Caco-2 (cell line): ENCODE data around the gene NFKB1. TPM values are rescaled to one million over a fixed set of nuclear protein-coding genes. Genes with fewer than 3 reads are reported as not detected.

Source experiments
- BruUV-seq: library from RNA; stranded (reverse); fragments of 400-500 nt; replicated peaks from 2 replicates; lab custom pipeline; 2021; lab: Mats Ljungman, UMichigan
- CTCF ChIA-PET: fragments of 300-600 bp; sonication (Branson Sonifier 250); formaldehyde crosslinking; loops from one replicate; lab custom pipeline; 2022; ENCODE audit warnings: antibody characterized with exemption; lab: Charles Lee
- POLR2A ChIA-PET: fragments of 300-600 bp; sonication (Branson Sonifier 250); formaldehyde crosslinking; loops from one replicate; lab custom pipeline; 2022; ENCODE audit warnings: antibody characterized with exemption; lab: Charles Lee
- DNase-seq, 2 experiments: peaks; one replicate each; pipeline versions ENCODE4 v3.0.0 to v3.0.0-alpha.2; 2020 to 2022
- H3K27me3 ChIP-seq: replicated peaks from 2 replicates; pipeline ENCODE4 v1.6.0; 2011; ENCODE audit warnings: low read length; ENCODE audit not compliant: control insufficient read depth, insufficient read depth
- H3K36me3 ChIP-seq: 2 replicates; pipeline ENCODE4 v1.5.1; 2011; ENCODE audit warnings: low read length; ENCODE audit not compliant: control insufficient read depth, insufficient read depth
- H3K4me1 ChIP-seq: fragments of 250-450 bp; sonication (Bioruptor Pico); 2 replicates; pipeline ENCODE4 v1.5.1; 2020; ENCODE audit warnings: mild to moderate bottlenecking
- H3K4me3 ChIP-seq: 2 replicates; pipeline ENCODE4 v1.5.1; 2011; ENCODE audit warnings: low read depth, mild to moderate bottlenecking, control low read depth, low read length
- H3K9me3 ChIP-seq: fragments of 250-450 bp; sonication (Bioruptor Pico); 2 replicates; pipeline ENCODE4 v1.5.1; 2020; ENCODE audit warnings: mild to moderate bottlenecking, moderate library complexity
- H3K27ac Mint-ChIP-seq: one replicate; pipeline ENCODE4 v1.8.0; 2022; ENCODE audit warnings: mixed read lengths; ENCODE audit not compliant: unreplicated experiment
- H3K27me3 Mint-ChIP-seq: one replicate; pipeline ENCODE4 v1.8.0; 2022; ENCODE audit warnings: mixed read lengths; ENCODE audit not compliant: insufficient read depth, unreplicated experiment
- H3K36me3 Mint-ChIP-seq: one replicate; pipeline ENCODE4 v1.8.0; 2022; ENCODE audit warnings: mild to moderate bottlenecking, mixed read lengths; ENCODE audit not compliant: insufficient read depth, unreplicated experiment
- H3K4me1 Mint-ChIP-seq: one replicate; pipeline ENCODE4 v1.8.0; 2022; ENCODE audit warnings: low read depth, mixed read lengths; ENCODE audit not compliant: unreplicated experiment
- H3K4me3 Mint-ChIP-seq: one replicate; pipeline ENCODE4 v1.8.0; 2022; ENCODE audit warnings: mild to moderate bottlenecking, moderate library complexity, mixed read lengths; ENCODE audit not compliant: unreplicated experiment
- H3K9me3 Mint-ChIP-seq: one replicate; pipeline ENCODE4 v1.8.0; 2022; ENCODE audit warnings: mixed read lengths; ENCODE audit not compliant: unreplicated experiment
- CTCF ChIP-seq, 2 experiments: fragments of 200-600 bp in 1 of 2; IDR thresholded peaks; 1 replicate in 1 of 2; 2 replicates in 1 of 2; pipeline versions ENCODE4 v1.5.1 to v1.8.0; 2011 to 2022; ENCODE audit warnings: antibody characterized with exemption in 1 of 2, control low read depth in 1 of 2, inconsistent platforms in 1 of 2, low read depth in 1 of 2, low read length in 1 of 2, mild to moderate bottlenecking in 1 of 2, moderate library complexity in 1 of 2; ENCODE audit not compliant: insufficient read depth in 1 of 2, severe bottlenecking in 1 of 2, unreplicated experiment in 1 of 2
- intact Hi-C: fragments of 100-400 bp; cut with micrococcal nuclease; formaldehyde crosslinking; loops from one replicate; pipeline ENCODE4 v1.10.0; 2022; ENCODE audit not compliant: unreplicated experiment
- total RNA-seq: library from RNA; stranded (reverse); gene quantifications from 2 replicates; pipeline ENCODE4 v1.2.3, GENCODE V29; 2022

The NFKB1 gene
- total RNA-seq, 1 experiment from 2014 or later, result 33.0 TPM

GRCh38 chr4:102596532-102596931 lies 95.4 kb downstream of the NFKB1 start:
- TF ChIP-seq CTCF (IDR thresholded peaks at IDR 0.05; ENCODE audit: insufficient read depth in 1 of 2, low read depth in 1 of 2, low read length in 1 of 2, severe bottlenecking in 1 of 2, unreplicated experiment in 1 of 2), result no peak
- POLR2A ChIA-PET, result no interaction called here
- CTCF ChIA-PET, result no interaction called here
- DNase-seq, result no peak
- no peaks in the 10 kb centered on the region for H3K27me3 Mint-ChIP-seq
- H3K4me1 ChIP-seq, result no peaks in the 10 kb centered on the region
- BruUV-seq, result no TSS peak
- no peaks in the 10 kb centered on the region; the same call in 1 of the 2 replicates for H3K36me3 ChIP-seq
- no peaks in the 10 kb centered on the region for H3K27me3 ChIP-seq
- intact Hi-C loops, result no loop called here
- H3K4me3 ChIP-seq, result no peak overlapping the region
- no peak overlapping the region for H3K4me3 Mint-ChIP-seq
- no peaks in the 10 kb centered on the region for H3K4me1 Mint-ChIP-seq
- H3K9me3 Mint-ChIP-seq, result no peaks in the 10 kb centered on the region
- H3K36me3 Mint-ChIP-seq, result peaks cover 50% of the 10 kb centered on the region
- H3K9me3 ChIP-seq, result no peaks in the 10 kb centered on the region
- no peak overlapping the region for H3K27ac Mint-ChIP-seq

- Histone ChIP-seq H3K36me3 (no peaks in the 10 kb centered on the region; the same call in 1 of the 2 replicates), H3K4me3 (no peak overlapping the region), H3K27me3 (no peaks in the 10 kb centered on the region), H3K4me1 (no peaks in the 10 kb centered on the region), H3K9me3 (no peaks in the 10 kb centered on the region)
- Mint-ChIP-seq H3K4me3 (no peak overlapping the region), H3K4me1 (no peaks in the 10 kb centered on the region), H3K9me3 (no peaks in the 10 kb centered on the region), H3K27me3 (no peaks in the 10 kb centered on the region), H3K27ac (no peak overlapping the region), H3K36me3 (peaks cover 50% of the 10 kb centered on the region)
- no peak for DNase-seq
- no peak for TF ChIP-seq CTCF (IDR thresholded peaks at IDR 0.05; ENCODE audit: insufficient read depth in 1 of 2, low read depth in 1 of 2, low read length in 1 of 2, severe bottlenecking in 1 of 2, unreplicated experiment in 1 of 2)
- intact Hi-C loops, result no loop called here
- ChIA-PET CTCF (no interaction called here), POLR2A (no interaction called here)
- BruUV-seq, result no TSS peak
Measured at GRCh38 chr4:102598086-102598761, 97.1 kb downstream of the NFKB1 start.

GRCh38 chr4:102598762-102599374 lies 97.7 kb downstream of the NFKB1 start:
- CTCF ChIA-PET, result no interaction called here
- intact Hi-C loops, result no loop called here
- no peaks in the 10 kb centered on the region for H3K4me1 ChIP-seq
- H3K27ac Mint-ChIP-seq, result no peak overlapping the region
- H3K27me3 ChIP-seq, result no peaks in the 10 kb centered on the region
- H3K4me1 Mint-ChIP-seq, result no peaks in the 10 kb centered on the region
- POLR2A ChIA-PET, result no interaction called here
- H3K36me3 ChIP-seq, result no peaks in the 10 kb centered on the region; the same call in 1 of the 2 replicates
- H3K4me3 ChIP-seq, result no peak overlapping the region
- BruUV-seq, result no TSS peak
- TF ChIP-seq CTCF (IDR thresholded peaks at IDR 0.05; ENCODE audit: insufficient read depth in 1 of 2, low read depth in 1 of 2, low read length in 1 of 2, severe bottlenecking in 1 of 2, unreplicated experiment in 1 of 2), result no peak
- H3K9me3 ChIP-seq, result no peaks in the 10 kb centered on the region
- no peaks in the 10 kb centered on the region for H3K9me3 Mint-ChIP-seq
- H3K27me3 Mint-ChIP-seq, result no peaks in the 10 kb centered on the region
- no peak for DNase-seq
- H3K36me3 Mint-ChIP-seq, result peaks cover 55% of the 10 kb centered on the region
- no peak overlapping the region for H3K4me3 Mint-ChIP-seq
